Left hindlimb (tissue), 1 donor: ENCODE results near the gene MRPS23.

Experiments
- DNase-seq: peaks from one replicate; pipeline ENCODE4 v3.0.0-alpha.2; 2018

The MRPS23 gene

GRCh38 chr17:57877803-57878377 is 28.0 kb upstream of the MRPS23 start:
- DNase-seq, result no peak

DNA sequence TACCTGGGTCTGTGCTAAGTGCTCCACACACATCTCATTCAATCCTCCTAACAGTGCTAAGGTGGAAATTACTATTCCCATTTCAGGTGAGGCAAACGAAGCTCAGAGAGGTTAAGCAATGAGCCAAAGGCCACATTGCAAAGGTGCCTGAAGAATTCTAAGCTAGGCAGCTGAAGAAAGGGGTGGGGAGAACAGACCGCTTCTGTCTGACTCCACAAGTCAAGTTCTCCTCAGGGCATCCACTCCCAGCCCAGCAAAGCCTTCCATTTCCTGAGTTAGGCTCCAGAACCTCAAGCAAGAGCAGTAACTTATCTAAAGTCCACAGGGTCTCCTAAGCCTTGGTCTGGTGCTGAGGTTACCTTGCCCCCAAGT is 27.0 kb upstream of the MRPS23 start:
- DNase-seq, result no peak

GRCh38 chr17:57876023-57876865 is 26.4 kb upstream of the MRPS23 start:
- no peak for DNase-seq

DNA sequence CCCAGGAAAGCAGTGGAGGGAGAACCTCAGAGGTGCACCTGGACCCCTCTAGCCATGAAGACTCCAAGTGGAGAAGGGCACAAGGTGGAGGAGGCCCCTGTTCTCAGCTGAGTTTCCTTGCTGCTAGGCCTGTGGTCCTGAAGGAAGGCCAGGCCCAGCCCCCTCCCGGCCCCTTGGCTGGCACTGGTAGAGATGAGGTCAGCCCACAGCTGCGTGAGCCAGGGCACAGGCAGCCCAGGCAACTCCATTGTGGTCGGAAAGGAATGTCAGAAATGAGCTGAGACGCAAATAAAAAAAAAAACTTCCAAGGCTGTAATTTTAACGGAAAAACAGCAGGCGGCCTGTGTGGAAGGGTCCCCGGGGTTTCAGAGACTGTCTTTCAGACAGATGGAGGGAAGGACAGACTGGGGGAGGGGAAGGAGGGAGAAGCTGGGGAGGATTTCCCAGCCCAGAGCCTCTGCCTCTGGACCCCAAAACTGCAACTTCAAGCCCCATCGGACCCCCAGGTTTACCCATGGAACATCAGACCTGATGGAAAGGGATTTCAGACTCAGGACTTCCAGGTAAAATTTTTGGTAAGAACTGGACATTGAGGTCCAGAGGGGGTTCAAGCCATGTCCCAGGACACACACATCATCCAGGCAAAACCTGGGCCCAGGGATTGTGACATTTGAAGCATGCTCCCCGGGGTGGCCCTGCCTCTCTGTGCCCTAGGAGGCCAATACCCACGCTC is 25.6 kb upstream of the MRPS23 start:
- peak; percentile 97 for DNase-seq

GRCh38 chr17:57874434-57875289 is 24.8 kb upstream of the MRPS23 start:
- DNase-seq, result peak; percentile 98

DNA sequence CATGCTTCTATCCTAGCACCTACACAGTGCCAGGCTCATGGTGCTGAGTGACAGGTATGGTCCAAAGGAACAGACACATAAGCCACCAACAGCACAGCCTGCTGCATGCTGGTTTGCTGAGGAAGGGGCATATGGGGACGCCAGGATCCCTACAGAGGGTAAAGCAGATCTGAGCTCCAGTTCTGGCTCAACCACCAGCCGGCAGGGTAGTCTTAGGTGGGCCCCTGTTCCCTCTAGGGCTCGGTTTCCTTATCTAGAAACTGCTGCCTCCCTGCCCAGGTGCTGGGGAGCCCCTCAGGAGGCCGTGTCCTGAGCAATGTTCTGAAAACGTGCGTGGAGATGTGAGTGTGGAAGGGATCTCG is 24.2 kb upstream of the MRPS23 start:
- DNase-seq, result no peak

GRCh38 chr17:57873261-57874057 is 23.6 kb upstream of the MRPS23 start:
- no peak for DNase-seq

DNA sequence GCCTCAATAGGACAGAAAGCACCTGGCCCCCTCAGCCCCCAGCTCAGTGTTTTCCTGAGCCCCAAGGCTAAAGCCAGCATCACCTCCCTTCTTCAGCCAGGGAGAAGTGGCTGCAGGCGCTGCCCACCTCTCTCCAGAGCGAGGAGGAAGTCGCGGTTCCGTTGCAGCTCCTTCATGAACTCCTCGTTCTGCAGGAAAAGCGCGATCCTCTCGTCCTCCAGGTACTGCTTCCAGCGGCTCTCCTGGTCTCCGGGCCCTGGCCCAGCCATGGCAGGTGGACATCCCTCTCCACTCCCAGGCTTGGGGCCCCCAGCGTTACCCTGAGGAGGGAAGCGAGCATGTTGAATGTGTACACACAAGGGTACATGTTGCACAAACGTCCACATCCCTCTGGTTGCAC is 22.7 kb upstream of the MRPS23 start:
- no peak for DNase-seq

GRCh38 chr17:57871863-57872262 is 22.0 kb upstream of the MRPS23 start:
- DNase-seq, result no peak

- no peak for DNase-seq
These were observed 21.3 kb upstream of the MRPS23 start for GRCh38 chr17:57871155-57871554.

DNA sequence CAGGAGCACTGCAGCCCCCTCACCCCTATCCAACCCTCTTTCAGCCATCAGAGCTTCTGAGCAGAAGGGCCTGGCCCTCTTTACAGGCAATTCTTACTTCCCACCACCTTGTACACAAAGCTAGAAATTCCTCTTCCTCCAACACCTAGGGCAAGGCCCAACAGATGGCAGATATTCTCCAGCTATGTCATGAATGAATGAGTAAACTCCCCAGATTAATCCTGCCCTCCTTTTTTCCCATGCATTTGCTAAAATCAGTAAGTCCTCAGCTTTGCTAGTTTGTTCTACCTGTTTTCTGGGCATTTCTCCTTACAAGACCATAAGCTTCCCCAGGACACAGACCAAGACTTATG is 20.4 kb upstream of the MRPS23 start:
- no peak for DNase-seq

DNA sequence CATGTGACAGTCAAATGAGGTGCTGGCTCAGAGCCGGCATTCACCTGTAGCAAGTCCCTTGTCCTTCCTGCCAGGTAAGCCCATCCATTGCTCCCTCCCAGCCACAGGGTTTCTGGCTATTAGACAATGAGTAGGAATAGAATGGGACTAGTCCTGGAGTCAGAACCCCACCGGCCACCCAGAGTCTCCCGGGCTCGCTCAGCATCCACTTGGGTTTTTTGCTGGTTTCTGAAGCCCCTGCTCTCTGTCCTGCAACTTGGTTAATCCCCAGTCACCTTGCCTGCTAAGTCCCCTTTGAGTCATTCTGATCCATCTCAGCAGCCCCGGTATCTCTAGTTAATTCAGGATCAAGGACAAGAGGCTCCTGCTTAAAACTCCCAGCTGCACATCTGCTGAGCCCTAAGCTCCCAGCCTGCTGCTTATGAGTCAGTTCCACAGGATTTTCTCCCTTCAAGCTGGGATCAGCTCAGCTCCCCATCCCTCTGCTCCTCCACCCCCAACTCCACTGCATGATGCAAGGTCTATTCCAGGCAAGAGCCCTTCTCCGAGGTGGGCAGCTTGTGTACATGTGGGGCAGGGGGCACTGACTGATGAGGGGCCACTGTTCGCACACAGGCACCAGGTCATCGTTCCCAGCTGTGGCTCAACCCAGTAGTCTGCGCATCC is 19.9 kb upstream of the MRPS23 start:
- no peak for DNase-seq

GRCh38 chr17:57868910-57869616 is 19.2 kb upstream of the MRPS23 start:
- no peak for DNase-seq

DNA sequence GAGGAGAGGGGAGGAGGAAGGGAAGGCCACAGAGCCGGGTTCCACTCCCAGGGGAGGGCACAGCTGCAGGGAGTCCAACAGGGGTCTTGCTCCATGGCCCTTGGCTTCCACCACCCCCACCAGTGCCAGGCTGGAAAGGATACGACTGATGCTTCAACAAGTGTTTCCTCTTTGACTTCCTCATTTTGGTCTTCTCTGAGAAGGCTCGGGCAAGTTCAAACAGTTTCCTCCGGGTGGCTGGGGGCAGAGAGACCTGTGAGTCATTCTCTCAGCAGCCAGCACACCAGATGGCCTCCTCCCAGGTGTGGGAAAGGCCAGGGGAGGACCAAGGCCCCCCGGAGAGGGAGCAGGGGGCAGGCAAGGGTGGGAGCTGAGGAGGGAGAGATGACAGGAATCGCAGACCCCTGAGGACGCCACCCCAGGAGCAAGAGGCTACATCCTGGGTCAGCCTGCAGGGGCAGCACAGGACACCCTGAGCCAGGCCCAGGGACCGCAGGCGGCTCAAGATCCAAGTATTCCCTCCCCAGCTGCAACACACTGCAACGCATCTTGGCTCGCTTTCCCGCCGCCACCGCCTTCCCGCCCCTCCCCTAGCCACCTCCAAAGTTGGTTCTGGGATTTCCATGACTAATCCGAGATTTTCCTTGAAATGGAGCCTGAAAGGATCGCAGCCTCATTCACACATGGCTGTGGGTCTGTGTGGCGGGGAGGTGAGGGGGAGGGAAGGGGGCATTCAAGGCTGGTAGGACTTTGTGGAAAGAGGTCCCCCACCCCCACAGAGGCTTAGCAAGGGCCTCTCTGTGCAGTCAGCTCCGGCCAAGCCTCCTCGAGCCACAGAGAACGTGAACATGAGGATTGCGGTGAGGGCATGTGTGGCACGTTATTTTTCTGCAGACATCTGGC is 18.4 kb upstream of the MRPS23 start:
- DNase-seq, result peak; percentile 92

- DNase-seq, result no peak
These were observed 17.3 kb upstream of the MRPS23 start for GRCh38 chr17:57867126-57867525.

DNA sequence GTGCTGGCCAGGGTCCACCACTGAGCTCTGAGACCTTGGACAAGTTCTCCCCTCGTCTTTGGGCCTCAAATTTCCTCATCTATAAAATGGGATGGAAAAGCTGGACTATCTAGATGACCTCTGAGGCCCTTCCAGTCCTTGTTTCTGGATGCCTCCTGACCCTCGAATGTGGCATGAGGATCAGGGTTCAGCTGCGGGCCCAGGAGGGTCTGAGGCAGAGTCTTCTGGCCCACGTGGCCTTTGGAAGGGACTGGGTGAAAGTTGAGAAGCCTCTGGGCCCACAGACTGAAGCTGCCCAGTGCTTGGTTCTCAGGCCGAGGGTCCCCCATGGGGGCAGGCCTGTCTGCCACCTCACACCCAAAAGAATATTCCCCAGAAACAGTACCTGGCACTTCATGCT is 16.9 kb upstream of the MRPS23 start:
- no peak for DNase-seq

DNA sequence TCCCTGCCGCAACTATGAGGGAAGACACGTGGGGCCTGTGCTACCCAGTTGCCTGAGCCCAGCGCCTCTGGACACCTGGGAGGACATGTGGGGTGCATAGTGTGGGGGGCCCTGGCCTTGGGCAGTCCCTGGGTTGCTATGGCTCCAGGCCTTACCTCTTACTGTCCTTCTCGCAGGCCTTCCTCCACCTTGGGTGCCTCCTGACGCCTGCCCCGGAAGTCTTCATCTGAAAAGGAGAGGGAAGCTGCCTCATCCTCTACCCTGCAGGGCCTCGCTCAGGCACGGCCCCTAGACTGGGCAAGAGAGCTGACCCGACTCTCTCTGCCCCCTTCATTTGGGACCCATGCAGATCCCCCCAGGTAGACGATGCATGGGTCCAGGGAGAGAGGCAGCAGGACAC is 16.5 kb upstream of the MRPS23 start:
- DNase-seq, result no peak

- no peak for DNase-seq
These were observed 14.4 kb upstream of the MRPS23 start for GRCh38 chr17:57864273-57864672.

DNA sequence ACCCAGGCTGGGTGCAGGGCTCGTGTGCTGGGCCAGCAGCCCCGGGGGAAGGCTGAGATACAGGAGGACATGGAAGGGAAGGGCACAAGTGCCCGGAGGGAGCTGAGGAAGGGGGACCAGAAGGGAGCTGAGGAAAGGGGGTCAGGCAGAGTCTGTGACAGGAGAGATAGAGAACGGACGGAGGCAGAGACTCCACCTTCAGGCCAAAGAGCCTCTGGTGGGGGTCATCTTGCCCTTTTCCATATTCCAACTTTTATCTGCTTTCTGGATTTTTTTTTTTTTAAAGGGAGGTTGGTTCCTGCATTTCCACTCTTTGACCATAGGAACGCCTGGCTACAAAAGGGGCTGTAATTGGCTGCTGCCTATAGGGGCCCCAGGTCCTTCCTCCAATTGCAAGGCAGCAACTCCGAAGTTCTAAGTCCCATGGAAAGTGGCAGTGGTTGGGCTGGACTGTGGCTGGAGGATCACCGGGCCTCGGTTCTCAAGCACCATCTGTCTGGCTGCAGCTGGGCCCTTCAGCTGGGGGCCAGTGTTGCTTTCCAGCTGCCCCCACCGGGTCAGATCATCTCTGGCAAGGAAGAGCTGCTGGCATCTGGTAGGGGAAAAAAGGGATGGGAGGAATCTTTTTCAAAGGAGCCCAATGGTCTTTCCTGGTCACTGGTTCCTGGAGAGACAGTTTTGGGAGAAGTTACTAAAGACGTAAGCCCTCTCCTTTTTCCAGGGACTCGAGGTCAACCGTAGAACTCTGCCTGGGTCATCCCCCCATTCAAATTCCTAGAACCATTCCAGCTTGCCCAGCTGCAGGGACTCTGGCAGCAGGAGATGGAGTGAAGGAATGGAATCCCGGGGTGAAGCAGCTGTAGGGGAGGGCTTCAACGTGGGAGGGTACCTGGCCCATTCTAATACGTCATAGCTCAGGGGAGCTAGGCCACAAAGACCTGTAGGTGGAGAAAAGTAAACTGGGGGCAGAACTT is 13.1 kb upstream of the MRPS23 start:
- no peak for DNase-seq
